UCSD-AML1 (cell line): ENCODE measurements around the gene SEPHS2.
"Not testable (repeated sequence)": the region's sequence is repeated elsewhere in the genome, so short reads cannot be mapped to it uniquely, and the experiment has no call there.

Experiments
- DNase-seq: peaks from one replicate; lab custom pipeline; 2025; ENCODE audit not compliant: unreplicated experiment; lab: John Stamatoyannopoulos, UW

Gene SEPHS2

GRCh38 chr16:30470170-30470512, 24.5 kb upstream of the SEPHS2 start:
- no peak for DNase-seq

- DNase-seq: no peak
Measured at GRCh38 chr16:30464078-30464477, 18.4 kb upstream of the SEPHS2 start.

- not testable (repeated sequence) for DNase-seq
Measured at GRCh38 chr16:30461426-30461825, 15.8 kb upstream of the SEPHS2 start.

- no peak for DNase-seq
Measured at GRCh38 chr16:30459456-30459855, 13.8 kb upstream of the SEPHS2 start.

GRCh38 chr16:30458561-30459394, 13.1 kb upstream of the SEPHS2 start:
- peak; percentile 81 for DNase-seq

- no peak for DNase-seq
Measured at GRCh38 chr16:30457743-30458560, 12.3 kb upstream of the SEPHS2 start.

- DNase-seq: no peak
Measured at GRCh38 chr16:30457256-30457655, 11.6 kb upstream of the SEPHS2 start.

GRCh38 chr16:30456302-30456701, 10.6 kb upstream of the SEPHS2 start:
- no peak for DNase-seq

GRCh38 chr16:30452709-30453580, 7.3 kb upstream of the SEPHS2 start:
- DNase-seq: not testable (repeated sequence)

- DNase-seq: no peak
Measured at GRCh38 chr16:30449116-30449435, 3.4 kb upstream of the SEPHS2 start.

GRCh38 chr16:30447512-30448226, 2.0 kb upstream of the SEPHS2 start:
- no peak for DNase-seq

- DNase-seq: no peak
Measured at GRCh38 chr16:30446203-30446595, 525 bp upstream of the SEPHS2 start.

GRCh38 chr16:30445149-30445407, 596 bp downstream of the SEPHS2 start:
- no peak for DNase-seq

- no peak for DNase-seq
Measured at GRCh38 chr16:30444231-30445148, 1.2 kb downstream of the SEPHS2 start.

GRCh38 chr16:30443631-30444030, 2.0 kb downstream of the SEPHS2 start:
- no peak for DNase-seq

GRCh38 chr16:30439720-30440348, 5.8 kb downstream of the SEPHS2 start:
- DNase-seq: no peak

- DNase-seq: no peak
Measured at GRCh38 chr16:30438835-30439234, 6.8 kb downstream of the SEPHS2 start.

- no peak for DNase-seq
Measured at GRCh38 chr16:30437511-30438046, 8.1 kb downstream of the SEPHS2 start.

GRCh38 chr16:30434852-30435251, 10.8 kb downstream of the SEPHS2 start:
- DNase-seq: no peak
